Measurements from ENCODE around the gene TRAPPC2L.
"Not testable (repeated sequence)": the region's sequence is repeated elsewhere in the genome, so short reads cannot be mapped to it uniquely, and the experiment has no call there.

TRAPPC2L gene

GRCh38 chr16:88819126-88819525 is 37.8 kb upstream of the TRAPPC2L start:
- DNase-seq (ENCODE audit: low spot score) = no peak

- DNase-seq (ENCODE audit: low spot score) = no peak
Measured at GRCh38 chr16:88820385-88821025, 36.4 kb upstream of the TRAPPC2L start.

GRCh38 chr16:88821168-88821850 is 35.6 kb upstream of the TRAPPC2L start:
- DNase-seq (ENCODE audit: low spot score) = no peak

- no peak for DNase-seq (ENCODE audit: low spot score)
Measured at GRCh38 chr16:88822281-88823040, 34.5 kb upstream of the TRAPPC2L start.

- not testable (repeated sequence) for DNase-seq (ENCODE audit: low spot score)
Measured at GRCh38 chr16:88823646-88824045, 33.3 kb upstream of the TRAPPC2L start.

GRCh38 chr16:88824256-88825077 is 32.5 kb upstream of the TRAPPC2L start:
- no peak for DNase-seq (ENCODE audit: low spot score)

DNA sequence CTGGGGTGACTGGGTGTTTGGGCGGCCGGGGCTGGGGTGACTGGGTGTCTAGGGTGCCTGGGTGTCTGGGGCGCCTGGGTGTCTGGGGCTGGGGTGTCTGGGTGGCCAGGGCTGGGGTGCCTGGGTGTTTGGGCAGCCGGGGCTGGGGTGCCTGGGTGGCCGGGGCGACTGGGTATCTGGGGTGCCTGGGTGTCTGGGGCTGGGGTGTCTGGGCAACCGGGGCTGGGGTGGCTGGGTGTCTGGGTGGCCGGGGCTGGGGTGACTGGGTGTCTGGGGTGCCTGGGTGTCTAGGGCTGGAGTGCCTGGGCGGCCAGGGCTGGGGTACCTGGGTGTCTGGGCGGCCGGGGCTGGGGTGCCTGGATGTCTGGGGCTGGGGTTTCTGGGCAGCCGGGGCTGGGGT is 31.8 kb upstream of the TRAPPC2L start:
- DNase-seq (ENCODE audit: low spot score) = no peak

GRCh38 chr16:88826070-88826840 is 30.7 kb upstream of the TRAPPC2L start:
- no peak for DNase-seq (ENCODE audit: low spot score)

DNA sequence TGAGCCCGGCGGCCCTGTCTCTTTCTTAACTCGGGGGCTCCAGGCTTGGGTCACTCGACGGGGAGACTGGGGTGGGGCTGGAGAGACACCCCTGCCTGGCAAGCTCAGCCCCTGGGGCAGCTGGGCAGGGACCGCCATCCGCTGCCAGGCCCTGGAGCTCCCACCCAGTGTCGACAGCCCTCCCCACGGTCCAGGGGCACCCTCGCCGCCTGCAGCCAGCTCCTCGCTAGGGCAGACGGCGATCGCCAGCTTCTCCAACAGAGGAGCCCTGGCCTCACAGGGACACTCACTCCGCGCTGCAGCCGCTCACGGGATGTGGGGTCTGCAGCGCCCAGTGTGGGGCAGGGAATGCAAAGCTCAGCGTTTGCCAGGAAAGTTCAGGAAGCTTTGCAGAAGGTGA is 29.2 kb upstream of the TRAPPC2L start:
- DNase-seq (ENCODE audit: low spot score) = no peak

DNA sequence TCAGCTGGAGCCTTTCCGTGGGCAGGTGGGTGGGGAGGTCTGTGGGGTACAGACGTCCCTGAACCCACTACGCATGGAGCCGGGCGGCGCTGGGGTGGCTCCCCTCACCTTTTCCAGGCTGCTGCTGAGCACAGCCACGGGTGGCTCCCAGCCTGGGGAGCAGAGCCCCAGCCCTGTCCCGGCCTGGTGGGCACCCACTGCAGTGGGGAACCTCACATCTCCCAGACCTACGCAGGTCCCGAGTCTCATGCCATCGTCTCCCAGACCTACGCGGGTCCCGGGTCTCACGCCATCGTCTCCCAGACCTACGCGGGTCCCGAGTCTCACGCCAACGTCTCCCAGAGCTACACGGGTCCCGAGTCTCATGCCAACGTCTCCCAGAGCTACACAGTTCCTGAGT is 28.2 kb upstream of the TRAPPC2L start:
- no peak for DNase-seq (ENCODE audit: low spot score)

DNA sequence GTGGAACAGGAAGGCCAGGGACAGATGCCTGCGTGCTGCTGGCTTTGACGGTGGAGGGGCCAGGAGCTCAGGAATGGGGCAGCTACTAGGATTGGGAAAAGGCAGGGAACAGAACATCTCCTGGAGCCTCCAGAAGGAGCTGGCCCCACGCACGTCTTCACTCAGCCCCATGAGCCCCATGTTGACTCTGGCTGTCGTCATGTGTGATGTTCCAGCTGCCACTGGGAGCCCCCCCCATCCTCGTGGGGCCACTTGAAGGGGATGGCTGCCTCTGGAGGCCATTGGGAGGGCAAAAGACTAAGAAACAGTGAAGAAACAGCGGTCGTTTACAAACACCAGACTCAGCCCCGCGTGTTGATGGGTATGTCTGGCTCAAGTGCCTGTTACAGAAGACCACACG is 26.7 kb upstream of the TRAPPC2L start:
- no peak for DNase-seq (ENCODE audit: low spot score)

DNA sequence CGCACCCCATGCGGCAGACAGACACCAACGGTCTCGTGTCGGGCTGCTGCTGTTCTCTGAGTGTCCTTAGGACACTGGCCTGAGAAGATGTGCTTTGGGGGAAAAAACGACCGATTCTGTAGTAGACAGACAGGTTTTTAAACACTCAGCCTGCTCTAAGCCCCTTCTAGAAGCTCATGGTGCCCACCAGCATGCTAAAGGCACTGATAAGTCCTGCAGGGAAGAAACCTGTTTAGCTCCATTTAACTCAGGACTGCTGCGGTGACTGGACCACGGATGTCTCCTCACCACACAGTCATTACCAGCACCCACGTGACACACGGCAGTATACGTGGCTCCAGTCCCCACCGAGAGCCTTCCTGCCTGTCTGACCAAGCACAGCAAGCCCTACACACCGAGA is 26.1 kb upstream of the TRAPPC2L start:
- no peak for DNase-seq (ENCODE audit: low spot score)

- no peak for DNase-seq (ENCODE audit: low spot score)
Measured at GRCh38 chr16:88831838-88832237, 25.1 kb upstream of the TRAPPC2L start.

GRCh38 chr16:88833086-88833485 is 23.8 kb upstream of the TRAPPC2L start:
- DNase-seq (ENCODE audit: low spot score) = no peak

DNA sequence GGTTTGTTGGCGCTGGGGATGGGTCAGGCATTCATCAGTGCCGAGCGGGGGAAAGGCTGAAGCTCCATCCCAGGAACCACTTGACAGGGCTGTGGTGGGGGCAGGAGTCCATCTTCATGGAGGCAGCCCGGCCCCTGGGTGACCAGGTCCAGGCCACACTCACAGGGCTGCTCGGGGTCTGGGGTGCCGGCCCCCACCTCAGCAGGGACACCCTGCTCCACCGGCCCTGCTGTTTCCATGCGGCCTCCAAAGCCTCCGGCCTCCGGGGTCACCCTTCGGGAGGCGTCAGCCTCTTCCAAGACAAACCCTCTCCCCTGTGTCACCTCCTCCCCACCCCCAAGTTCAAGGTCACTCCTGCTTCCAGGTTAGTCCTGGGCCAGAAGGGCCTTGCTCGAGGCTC is 22.3 kb upstream of the TRAPPC2L start:
- no peak for DNase-seq (ENCODE audit: low spot score)

DNA sequence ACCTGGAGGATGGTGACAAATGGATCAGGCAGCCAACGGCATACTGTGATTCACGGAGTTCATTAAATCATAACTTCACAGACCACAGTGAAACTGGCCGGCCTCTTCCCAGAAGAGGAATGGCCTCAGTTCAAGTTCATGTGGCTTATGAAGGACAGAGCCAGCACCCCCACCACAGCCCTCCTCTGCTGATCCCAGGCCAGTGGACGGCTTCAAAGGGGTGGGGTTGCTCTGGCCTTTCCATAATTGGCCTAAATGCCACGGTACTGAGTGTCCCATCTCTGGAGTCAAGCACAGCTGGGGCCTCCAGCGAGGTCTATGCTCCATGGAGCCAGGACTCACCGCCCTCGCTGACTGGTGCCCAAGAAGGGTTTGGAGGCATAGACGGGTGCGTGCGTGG is 21.5 kb upstream of the TRAPPC2L start:
- no peak for DNase-seq (ENCODE audit: low spot score)

DNA sequence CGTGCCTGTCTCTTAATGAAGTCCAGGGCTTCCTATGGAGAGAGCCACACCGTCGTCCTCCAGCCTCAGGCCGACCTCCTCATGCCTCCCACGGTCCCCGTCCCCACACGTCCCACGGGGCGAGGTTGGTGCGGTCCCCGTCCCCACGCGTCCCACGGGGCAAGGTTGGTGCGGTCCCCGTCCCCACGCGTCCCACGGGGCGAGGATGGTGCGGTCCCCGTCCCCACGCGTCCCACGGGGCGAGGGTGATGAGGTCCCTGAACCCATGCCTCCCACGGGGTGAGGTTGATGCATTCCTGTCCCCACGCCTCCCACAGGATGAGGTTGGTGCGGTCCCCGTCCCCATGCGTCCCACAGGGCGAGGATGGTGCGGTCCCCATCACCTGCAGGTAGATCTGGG is 21.1 kb upstream of the TRAPPC2L start:
- no peak for DNase-seq (ENCODE audit: low spot score)

DNA sequence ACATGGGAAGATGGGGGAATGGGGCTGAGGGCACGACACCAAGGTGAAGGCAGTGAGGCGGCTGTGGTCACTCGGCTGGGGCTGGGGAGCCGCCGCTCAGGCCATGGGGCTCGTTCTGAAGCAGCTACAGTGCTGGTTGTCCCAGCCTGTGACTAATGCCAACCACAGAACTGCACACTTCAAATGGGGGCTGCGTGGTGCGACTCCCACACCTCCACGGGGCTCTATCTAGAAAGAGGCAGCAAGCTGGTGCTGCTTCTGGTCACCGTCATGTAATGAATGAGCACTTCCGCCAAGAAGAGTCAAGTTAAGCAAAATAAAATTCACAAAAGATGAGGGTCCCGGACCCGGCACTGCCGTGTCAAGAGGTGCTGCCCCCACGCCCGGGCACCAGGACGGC is 20.1 kb upstream of the TRAPPC2L start:
- DNase-seq (ENCODE audit: low spot score) = no peak

- no peak for DNase-seq (ENCODE audit: low spot score)
Measured at GRCh38 chr16:88837806-88838205, 19.1 kb upstream of the TRAPPC2L start.

GRCh38 chr16:88838566-88838965 is 18.4 kb upstream of the TRAPPC2L start:
- no peak for DNase-seq (ENCODE audit: low spot score)

- DNase-seq (ENCODE audit: low spot score) = no peak
Measured at GRCh38 chr16:88839026-88839529, 17.8 kb upstream of the TRAPPC2L start.
